Spinal cord (tissue), 10 donors: ENCODE data around the gene IQGAP2. TPM values are rescaled to one million over a fixed set of nuclear protein-coding genes. Genes with fewer than 3 reads are reported as not detected.
A peak's percentile ranks its signal among the peaks of the same experiment; 100 is the strongest.

ENCODE experiments used
- DNase-seq, 6 donors: peaks; one replicate each; pipeline versions ENCODE4 v3.0.0 to v3.0.0-alpha.2; 2013 to 2015; ENCODE audit warnings: low spot score in 6 of 6, low read depth in 4 of 6
- H3K27ac ChIP-seq: one replicate; pipeline ENCODE4 v1.5.1; 2013; ENCODE audit warnings: low read depth, low read length, control low read depth
- H3K27me3 ChIP-seq: one replicate; pipeline ENCODE4 v1.6.1; 2013; ENCODE audit warnings: low read length; ENCODE audit not compliant: control insufficient read depth, insufficient read depth
- H3K36me3 ChIP-seq: one replicate; pipeline ENCODE4 v1.6.1; 2013; ENCODE audit warnings: low read length; ENCODE audit not compliant: control insufficient read depth, insufficient read depth
- H3K4me1 ChIP-seq: one replicate; pipeline ENCODE4 v1.6.1; 2013; ENCODE audit warnings: low read length; ENCODE audit not compliant: control insufficient read depth, insufficient read depth
- H3K4me3 ChIP-seq: one replicate; pipeline ENCODE4 v1.5.1; 2013; ENCODE audit warnings: low read depth, low read length, control low read depth
- H3K9me3 ChIP-seq: one replicate; pipeline ENCODE4 v1.6.1; 2013; ENCODE audit warnings: low read length; ENCODE audit not compliant: control insufficient read depth, insufficient read depth
- WGBS: methylation state at CpG from one replicate; pipeline ENCODE4 v1.1.5; 2013; ENCODE audit warnings: missing lambda C conversion rate; ENCODE audit not compliant: insufficient coverage; 5-methylcytosine and 5-hydroxymethylcytosine counted together
- polyA plus RNA-seq, 2 donors: library from polyadenylated mRNA; unstranded; fragments of 120-200 nt; gene quantifications; one replicate each; pipeline ENCODE4 v1.2.1, GENCODE V29; 2013; ENCODE audit not compliant: insufficient read length in 2 of 2
- total RNA-seq, 2 donors: library from RNA; depleted of rRNA in 1 of 2; stranded (reverse); fragments of 120-200 nt in 1 of 2; fragments of >200 nt in 1 of 2; gene quantifications; one replicate each; pipeline versions ENCODE4 v1.2.3 to v1.2.4, GENCODE V29; 2013 to 2014
- donor health status: healthy.

Gene IQGAP2
- total and polyA plus RNA-seq, 4 donors, result 10.5 to 21.6 (median 15.1) TPM

DNA sequence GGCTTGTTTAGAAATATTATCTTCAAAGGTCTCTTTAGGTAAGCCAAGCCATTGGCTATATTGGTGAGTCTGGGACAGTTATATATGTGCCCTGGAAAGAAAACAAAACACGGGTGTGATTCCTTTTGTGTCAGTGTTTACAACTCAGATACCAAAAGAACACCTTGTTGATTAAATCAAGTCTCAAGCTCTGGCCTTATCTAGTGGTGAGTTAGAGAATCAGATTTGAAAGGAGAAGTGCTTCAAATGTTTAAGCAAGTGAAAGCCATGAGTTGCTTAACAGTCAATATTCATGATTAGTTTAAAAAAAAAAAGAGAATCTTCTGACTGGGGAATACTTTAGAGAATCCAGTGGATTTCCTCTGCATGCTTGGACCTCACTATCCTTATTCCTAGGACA is 68.3 kb downstream of the IQGAP2 start:
- Histone ChIP-seq H3K36me3 (no peaks in the 10 kb centered on the region), H3K4me3 (no peak overlapping the region), H3K9me3 (no peaks in the 10 kb centered on the region), H3K27me3 (no peaks in the 10 kb centered on the region), H3K27ac (no peak overlapping the region), H3K4me1 (peaks cover 6% of the 10 kb centered on the region)
- no peak for DNase-seq
- WGBS, result no CpG with 5 or more reads among the region's 1 CpG

DNA sequence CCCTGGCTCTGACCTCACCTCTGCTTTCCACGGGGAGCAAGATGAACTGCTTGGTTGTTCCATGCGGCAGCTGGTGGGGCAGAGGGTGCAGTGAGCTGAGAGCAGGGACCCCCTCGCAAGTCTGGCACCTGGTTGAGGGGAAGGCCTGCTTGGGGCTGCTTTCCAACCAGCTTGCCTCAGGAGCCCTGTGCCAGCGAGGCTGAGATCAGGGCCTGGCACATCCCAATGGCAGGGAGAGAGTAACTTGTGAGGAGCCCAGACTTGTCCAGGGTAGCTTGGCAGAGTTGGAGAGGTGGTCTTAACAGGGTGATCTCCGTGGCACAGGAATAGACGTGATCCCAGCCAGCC is 68.9 kb downstream of the IQGAP2 start:
- 58% methylated on average over 6 of the region's 6 CpGs for WGBS

DNA sequence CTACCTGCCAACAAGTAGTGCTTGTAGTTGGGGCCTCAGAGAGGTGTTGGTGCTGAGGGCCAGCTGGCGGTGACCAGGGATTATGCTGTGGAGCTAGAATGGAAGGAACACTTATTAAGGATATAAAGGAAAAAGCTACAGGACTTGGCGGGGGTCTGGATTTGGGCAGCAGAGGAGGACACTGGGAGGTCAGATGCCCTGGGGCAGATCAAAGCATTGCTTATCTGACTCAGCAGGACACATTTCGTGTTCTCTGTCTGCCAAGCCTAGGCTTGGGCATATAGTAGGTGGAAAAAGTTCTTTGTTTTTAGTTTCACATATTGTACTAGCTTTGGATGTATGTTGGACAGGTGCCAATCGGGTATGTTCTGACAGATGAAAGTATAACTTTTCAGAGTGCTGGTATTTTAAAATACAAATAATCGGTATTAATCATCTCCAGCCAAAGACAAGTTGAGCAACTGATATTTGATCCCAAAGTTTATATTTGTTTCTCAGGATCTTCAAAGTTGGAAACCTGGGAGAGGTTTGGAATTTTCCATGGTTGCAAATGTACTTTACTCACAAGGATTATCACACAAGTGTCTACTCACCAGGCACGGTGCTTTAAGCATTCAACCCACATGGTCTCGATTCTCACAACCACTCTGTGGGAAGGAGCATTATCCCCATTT is 69.4 kb downstream of the IQGAP2 start:
- Histone ChIP-seq H3K27ac (no peak overlapping the region), H3K27me3 (no peaks in the 10 kb centered on the region), H3K36me3 (no peaks in the 10 kb centered on the region), H3K4me1 (peaks cover 6% of the 10 kb centered on the region), H3K9me3 (no peaks in the 10 kb centered on the region), H3K4me3 (no peak overlapping the region)
- peak in 1 of 6 donors; percentile 9 for DNase-seq
- WGBS, result 88% methylated on average over 4 of the region's 7 CpGs

More for the DNA sequence above, 68.9 kb downstream of the IQGAP2 start:
- Histone ChIP-seq H3K36me3 (no peaks in the 10 kb centered on the region), H3K9me3 (no peaks in the 10 kb centered on the region), H3K27me3 (no peaks in the 10 kb centered on the region), H3K27ac (no peak overlapping the region), H3K4me1 (peaks cover 6% of the 10 kb centered on the region), H3K4me3 (no peak overlapping the region)
- DNase-seq, result peak in 1 of 6 donors; percentile 51

DNA sequence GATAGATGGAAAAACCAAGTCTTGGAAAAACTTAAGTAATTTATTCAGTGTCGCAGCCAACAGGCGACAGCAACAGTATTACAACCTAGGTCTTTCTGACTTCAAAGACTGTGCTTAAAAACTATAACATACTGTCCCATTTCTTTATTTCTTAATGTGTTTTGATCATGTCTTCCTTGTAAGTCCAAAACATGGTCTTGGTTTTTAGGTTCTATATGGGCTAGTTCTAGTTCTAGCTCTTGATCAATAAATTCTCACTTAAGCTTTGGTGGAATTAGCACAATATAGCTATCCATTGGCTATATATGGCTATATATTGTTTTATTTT is 69.9 kb downstream of the IQGAP2 start:
- DNase-seq, result no peak

DNA sequence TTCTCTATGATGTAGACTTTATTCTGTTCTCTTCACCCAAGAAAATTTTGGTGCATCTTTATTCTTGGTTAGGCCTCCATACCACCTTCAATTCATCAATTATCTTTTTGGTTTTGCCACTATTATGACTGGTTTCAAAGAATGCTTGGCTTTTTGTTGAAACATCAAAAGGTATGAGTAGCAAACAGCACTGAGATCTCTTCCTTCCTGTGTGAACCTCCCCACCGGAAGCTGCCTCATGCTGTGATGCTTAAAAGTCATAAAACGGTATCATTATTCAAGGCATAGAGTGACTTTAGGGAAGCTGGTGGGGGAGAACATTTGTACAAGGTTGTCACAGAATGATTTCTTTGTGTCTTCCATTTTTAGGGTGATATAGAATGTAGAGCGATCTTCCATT is 70.6 kb downstream of the IQGAP2 start:
- Histone ChIP-seq H3K4me3 (no peak overlapping the region), H3K27me3 (no peaks in the 10 kb centered on the region), H3K4me1 (peaks cover 6% of the 10 kb centered on the region), H3K36me3 (no peaks in the 10 kb centered on the region), H3K27ac (no peak overlapping the region), H3K9me3 (no peaks in the 10 kb centered on the region)
- no CpG with 5 or more reads among the region's 3 CpGs for WGBS
- no peak for DNase-seq

More for the DNA sequence above, 69.9 kb downstream of the IQGAP2 start:
- no peak overlapping the region for H3K27ac ChIP-seq
- no peak overlapping the region for H3K4me3 ChIP-seq
- H3K4me1 ChIP-seq, result peaks cover 6% of the 10 kb centered on the region
- no peaks in the 10 kb centered on the region for H3K27me3 ChIP-seq
- H3K36me3 ChIP-seq, result no peaks in the 10 kb centered on the region
- H3K9me3 ChIP-seq, result no peaks in the 10 kb centered on the region
- WGBS, result no CpG with 5 or more reads among the region's 2 CpGs

DNA sequence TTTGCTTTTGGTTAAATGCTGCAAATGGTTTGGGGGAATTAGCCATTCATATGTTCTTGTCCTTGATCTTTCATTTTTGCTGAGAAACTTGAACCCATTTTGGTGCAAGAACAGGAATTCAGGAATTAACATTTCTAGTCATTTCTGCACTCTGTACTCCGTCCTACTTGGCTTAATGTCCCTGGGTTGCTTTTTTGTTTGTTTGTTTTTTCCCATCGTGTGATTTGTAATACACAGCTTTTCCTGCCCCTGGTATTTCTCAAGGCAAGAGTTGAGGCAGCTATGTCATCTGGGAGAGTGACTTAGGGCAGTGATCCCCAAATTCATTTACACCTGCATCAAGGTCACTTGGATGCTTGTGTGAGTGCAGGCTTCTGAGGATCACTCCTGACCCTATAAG is 71.3 kb downstream of the IQGAP2 start:
- peaks cover 11% of the 10 kb centered on the region for H3K4me1 ChIP-seq
- H3K36me3 ChIP-seq, result no peaks in the 10 kb centered on the region
- WGBS, result no CpG with 5 or more reads among the region's 2 CpGs
- no peak for DNase-seq
- no peaks in the 10 kb centered on the region for H3K9me3 ChIP-seq
- no peak overlapping the region for H3K4me3 ChIP-seq
- no peaks in the 10 kb centered on the region for H3K27me3 ChIP-seq
- H3K27ac ChIP-seq, result no peak overlapping the region

DNA sequence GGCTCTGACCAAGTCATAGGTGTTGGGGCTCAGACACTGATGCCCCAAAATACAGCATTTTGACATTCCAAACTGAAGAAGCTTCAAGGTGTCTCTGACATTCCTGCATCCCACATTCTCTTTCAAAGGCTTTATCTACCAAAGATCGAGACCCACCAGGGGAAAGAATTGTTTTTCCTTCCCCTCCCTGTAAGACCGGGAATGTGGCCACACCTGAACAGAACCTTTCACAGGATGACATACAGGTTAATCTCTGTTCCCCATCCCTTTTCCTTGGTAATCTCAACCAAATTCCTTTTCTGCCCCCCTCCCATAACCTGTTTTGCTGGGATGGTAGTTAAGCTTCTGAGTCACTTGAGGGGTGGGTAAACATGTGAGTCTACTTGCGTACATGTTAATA is 72.3 kb downstream of the IQGAP2 start:
- no peak overlapping the region for H3K4me3 ChIP-seq
- H3K36me3 ChIP-seq, result no peaks in the 10 kb centered on the region
- H3K4me1 ChIP-seq, result peaks cover 11% of the 10 kb centered on the region
- no peak overlapping the region for H3K27ac ChIP-seq
- H3K27me3 ChIP-seq, result no peaks in the 10 kb centered on the region
- no peaks in the 10 kb centered on the region for H3K9me3 ChIP-seq
- no peak for DNase-seq
- 78% methylated on average over 1 of the region's 3 CpGs for WGBS

DNA sequence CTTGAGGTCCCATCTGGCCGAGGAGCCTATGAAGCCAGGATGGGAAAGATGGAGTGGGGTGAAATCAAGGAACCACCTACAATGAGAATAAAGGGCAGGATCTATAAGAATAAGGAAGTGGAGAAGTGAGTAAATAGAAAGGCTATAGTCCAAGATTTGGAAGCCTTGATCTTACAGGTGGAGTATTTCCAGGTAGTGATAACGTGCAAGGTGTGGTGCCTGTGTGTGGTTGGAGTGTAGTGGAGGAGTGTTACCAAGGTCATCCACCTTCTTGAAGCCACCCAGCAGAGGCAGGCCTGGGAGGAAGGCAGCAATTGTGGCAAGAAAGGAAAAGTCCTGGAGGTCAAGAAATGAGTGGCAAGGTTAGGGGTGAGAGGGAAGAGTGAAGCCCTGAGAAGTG is 72.9 kb downstream of the IQGAP2 start:
- DNase-seq, result no peak
- no peak overlapping the region for H3K4me3 ChIP-seq
- H3K36me3 ChIP-seq, result no peaks in the 10 kb centered on the region
- WGBS, result 79% methylated on average over 2 of the region's 2 CpGs
- no peaks in the 10 kb centered on the region for H3K9me3 ChIP-seq
- H3K27ac ChIP-seq, result no peak overlapping the region
- peaks cover 11% of the 10 kb centered on the region for H3K4me1 ChIP-seq
- no peaks in the 10 kb centered on the region for H3K27me3 ChIP-seq

DNA sequence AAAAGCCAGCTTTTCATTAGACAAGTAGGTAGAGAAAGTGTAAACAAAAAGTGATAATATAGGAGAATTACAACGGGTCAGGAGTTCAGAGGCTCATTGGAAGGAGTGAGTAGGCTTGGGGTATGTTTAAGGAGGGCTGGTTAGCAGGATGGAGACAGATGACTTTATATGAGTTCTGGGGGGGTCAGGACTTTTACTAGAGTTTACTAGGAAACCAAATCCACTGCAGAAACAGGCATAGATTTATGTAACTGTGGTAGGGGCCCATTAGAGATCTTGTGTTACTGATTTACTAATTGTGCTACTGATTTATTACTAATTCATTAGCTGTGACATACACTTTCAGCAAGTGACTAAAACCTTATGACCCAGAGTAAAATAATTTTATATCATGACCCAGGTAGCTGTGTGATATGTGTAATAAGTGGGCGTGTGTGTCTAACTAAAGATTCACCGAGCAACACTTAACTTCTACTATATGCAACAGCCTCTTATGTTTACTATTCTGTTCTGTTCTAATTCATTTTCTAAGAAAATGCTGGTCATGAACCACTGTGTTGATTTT is 73.5 kb downstream of the IQGAP2 start:
- no peak overlapping the region for H3K4me3 ChIP-seq
- no peaks in the 10 kb centered on the region for H3K9me3 ChIP-seq
- H3K27ac ChIP-seq, result no peak overlapping the region
- H3K27me3 ChIP-seq, result no peaks in the 10 kb centered on the region
- 27% methylated on average over 1 of the region's 3 CpGs for WGBS
- H3K36me3 ChIP-seq, result no peaks in the 10 kb centered on the region
- H3K4me1 ChIP-seq, result peaks cover 11% of the 10 kb centered on the region
- DNase-seq, result no peak

DNA sequence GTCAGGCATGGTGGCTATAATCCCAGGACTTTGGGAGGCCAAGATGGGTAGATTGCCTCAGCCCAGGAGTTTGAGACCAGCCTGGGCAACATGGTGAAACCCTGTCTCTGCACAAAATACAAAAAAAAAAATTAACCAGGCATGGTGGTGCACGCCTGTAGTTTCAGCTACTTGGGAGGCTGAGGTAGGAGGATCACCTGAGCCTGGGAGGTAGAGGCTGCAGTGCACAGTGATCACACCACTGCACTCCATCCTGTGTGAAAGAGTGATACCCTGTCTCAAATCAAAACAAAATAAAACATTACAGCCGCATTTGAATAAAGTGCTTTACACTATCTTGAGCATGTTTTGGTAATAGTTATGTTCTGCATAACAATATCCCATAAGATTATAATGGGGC is 74.0 kb downstream of the IQGAP2 start:
- Histone ChIP-seq H3K36me3 (no peaks in the 10 kb centered on the region), H3K27me3 (no peaks in the 10 kb centered on the region), H3K4me3 (no peak overlapping the region), H3K27ac (no peak overlapping the region), H3K4me1 (peaks cover 9% of the 10 kb centered on the region), H3K9me3 (no peaks in the 10 kb centered on the region)
- no CpG with 5 or more reads among the region's 2 CpGs for WGBS
- DNase-seq, result no peak
